ENCODE data around the gene LPIN3. TPM values are rescaled to one million over a fixed set of nuclear protein-coding genes. Genes with fewer than 3 reads are reported as not detected.

The LPIN3 gene
- total and polyA plus RNA-seq, 2 of the 8 experiments (the other 6 are each of a cell fraction or from before 2014, with no cell fraction given), result 3.7 to 3.9 TPM

- ChIA-PET POLR2A (ENCODE audit: partially characterized antibody) (no interaction called here), CTCF (ENCODE audit: partially characterized antibody) (interaction anchor here (0.8 to 1.2 kb wide), 3 partner anchors 9 to 213 kb away, joined by 3 read pairs; partner anchors contain the start of gene ZHX3)
- WGBS, 2 experiments (ENCODE audit: extremely low coverage in 1 of 2, insufficient coverage in 1 of 2, insufficient read length in 1 of 2, insufficient replicate concordance in 2 of 2, low coverage in 1 of 2, low lambda C conversion rate in 2 of 2, missing lambda C conversion rate in 1 of 2), result 15% methylated on average over 1 of the region's 1 CpG; no CpG with 5 or more reads in 1 of the 2 experiments
- TF ChIP-seq EGR1 (IDR thresholded peaks at IDR 0.05; ENCODE audit: borderline replicate concordance, low read depth, low read length) (no peak), HDAC2 (IDR thresholded peaks at IDR 0.05; ENCODE audit: borderline replicate concordance in 1 of 2, low read depth in 2 of 2, low read length in 2 of 2) (no peak), SRF (IDR thresholded peaks at IDR 0.05; ENCODE audit: low read depth, low read length) (no peak), KDM1A (IDR thresholded peaks at IDR 0.05; ENCODE audit: borderline replicate concordance, low read length) (no peak), TBP (IDR thresholded peaks at IDR 0.05; ENCODE audit: low read depth, low read length) (no peak), BCL11A (IDR thresholded peaks at IDR 0.05; ENCODE audit: low read depth in 2 of 2, low read length in 2 of 2) (no peak), TAF7 (optimal IDR thresholded peaks at IDR 0.05; ENCODE audit: borderline replicate concordance, low read depth, low read length) (no peak), NRF1 (IDR thresholded peaks at IDR 0.05; ENCODE audit: low read depth, low read length) (no peak), FOSL1 (IDR thresholded peaks at IDR 0.05; ENCODE audit: insufficient read depth, low read depth, low read length) (no peak), CTCF (IDR thresholded peaks at IDR 0.05; ENCODE audit: control extremely low read depth in 1 of 3, insufficient read depth in 1 of 3, low read depth in 1 of 3, low read length in 3 of 3) (no peak)
Measured at GRCh38 chr20:41308290-41308711, 32.3 kb upstream of the LPIN3 start.

More at GRCh38 chr20:41308290-41308711, 32.3 kb upstream of the LPIN3 start:
- Histone ChIP-seq H4K8ac (ENCODE audit: extremely low read depth, insufficient read depth, low read length) (no peak overlapping the region), H3K23ac (ENCODE audit: insufficient read length) (no peak overlapping the region), H3K4me1 (replicated peaks in 1 of 4; ENCODE audit: control insufficient read depth in 3 of 4, insufficient read depth in 4 of 4, low read length in 3 of 4) (peaks cover 0 to 5% (median 0%) of the 10 kb centered on the region in 4 experiments; a peak in 3 of 7 replicates), H3K4me2 (ENCODE audit: insufficient read depth in 1 of 2, low read depth in 2 of 2, low read length in 2 of 2) (0 out of 4 replicates have a peak overlapping the region, but pooled peaks of 1 of the 2 experiments have one; percentile 17), H2AFZ (ENCODE audit: low read length) (no peak overlapping the region), H3K23me2 (ENCODE audit: low read depth, low read length) (no peaks in the 10 kb centered on the region; the same call in 1 of the 2 replicates), H2BK15ac (ENCODE audit: low read length) (no peak overlapping the region), H2BK5ac (ENCODE audit: low read depth, low read length) (no peak overlapping the region), H4K91ac (replicated peaks; ENCODE audit: insufficient read length, low read length) (no peak overlapping the region), H4K20me1 (replicated peaks in 1 of 2; ENCODE audit: control insufficient read depth in 1 of 2, insufficient read depth in 2 of 2, low read length in 2 of 2) (no peaks in the 10 kb centered on the region), H2BK12ac (ENCODE audit: low read depth, low read length) (no peak overlapping the region), H3K4ac (replicated peaks; ENCODE audit: insufficient read length, low read depth, low read length) (no peak overlapping the region), H3K4me3 (ENCODE audit: extremely low read depth in 1 of 4, insufficient read depth in 2 of 4, low read depth in 3 of 4, low read length in 4 of 4) (no peak overlapping the region), H3K56ac (replicated peaks; ENCODE audit: insufficient read length, low read depth, low read length) (no peak overlapping the region), H2BK20ac (ENCODE audit: low read length) (no peak overlapping the region), H3K18ac (ENCODE audit: extremely low read depth, low read length) (no peak overlapping the region), H3K79me2 (ENCODE audit: control insufficient read depth in 1 of 2, insufficient read depth in 2 of 2, low read length in 2 of 2) (no peaks in the 10 kb centered on the region), H4K5ac (ENCODE audit: insufficient read length, low read depth, low read length) (no peak overlapping the region), H3K27me3 (replicated peaks in 1 of 4; ENCODE audit: control insufficient read depth in 3 of 4, extremely low read depth in 1 of 4, insufficient read depth in 3 of 4, low read length in 3 of 4) (no peaks in the 10 kb centered on the region; a peak in 1 of 7 replicates), H3K79me1 (ENCODE audit: low read depth, low read length) (no peaks in the 10 kb centered on the region), H3K9ac (replicated peaks in 1 of 4; ENCODE audit: extremely low read depth in 1 of 4, low read depth in 3 of 4, low read length in 3 of 4) (no peak overlapping the region), H3K27ac (ENCODE audit: low read depth, low read length) (no peak overlapping the region), H2BK120ac (replicated peaks; ENCODE audit: low read depth, low read length) (no peak overlapping the region), H3K9me3 (ENCODE audit: insufficient read depth in 2 of 2, low read depth in 1 of 2, low read length in 1 of 2) (0 out of 4 replicates have a peak, but pooled peaks cover 0 to 4% of the 10 kb centered on the region in 2 experiments), H3K14ac (ENCODE audit: insufficient read length) (no peak overlapping the region), H2AK5ac (ENCODE audit: low read depth, low read length) (no peak overlapping the region), H3K36me3 (ENCODE audit: control insufficient read depth in 2 of 4, insufficient read depth in 4 of 4, low read length in 3 of 4) (no peaks in the 10 kb centered on the region)
- DNase-seq (ENCODE audit: low read depth in 1 of 2, low spot score in 2 of 2) (no peak), FAIRE-seq (no peak)

All from H1 (cell line).